GM12878 (cell line): Measurements from ENCODE around the gene GRB10. TPM values are rescaled to one million over a fixed set of nuclear protein-coding genes. Genes with fewer than 3 reads are reported as not detected.

ENCODE experiments used
- ATAC-seq: fragments of 200-7000 bp; cut with Tn5 transposase; 3 replicates; pipeline ENCODE4 v1.9.1; 2020; ENCODE audit warnings: mild to moderate bottlenecking, moderate library complexity
- BruUV-seq: library from RNA; stranded (reverse); fragments of 400-500 nt; replicated peaks from 2 replicates; lab custom pipeline; 2021; lab: Mats Ljungman, UMichigan
- CTCF ChIA-PET: fragments of 300-600 bp; sonication (Branson Sonifier 250); formaldehyde crosslinking; extraction: SDS; loops from one replicate; lab custom pipeline; 2021; ENCODE audit warnings: inconsistent platforms; lab: Yijun Ruan, JAX
- POLR2A ChIA-PET: fragments of 350-600 bp; formaldehyde crosslinking; extraction: SDS; loops from one replicate; lab custom pipeline; 2021; ENCODE audit warnings: inconsistent platforms; lab: Charles Lee
- RAD21 ChIA-PET: fragments of 300-600 bp; sonication (Branson Sonifier 250); formaldehyde crosslinking; loops from one replicate; lab custom pipeline; 2023; ENCODE audit warnings: antibody characterized with exemption; ENCODE audit not compliant: unreplicated experiment; lab: Charles Lee
- SMC1A ChIA-PET: fragments of 300-600 bp; sonication (Branson Sonifier 250); formaldehyde crosslinking; loops from one replicate; lab custom pipeline; 2023; ENCODE audit not compliant: unreplicated experiment, uncharacterized antibody; lab: Charles Lee
- DNase-seq: peaks from one replicate; pipeline ENCODE4 v3.0.0-alpha.2; 2011; ENCODE audit warnings: low read depth, low spot score
- FAIRE-seq: peaks from 3 replicates; lab custom pipeline; 2011; peaks lifted over from hg19 to GRCh38; lab: Jason Lieb, UNC
- H2AFZ ChIP-seq: 2 replicates; pipeline ENCODE4 v1.6.0; 2011; ENCODE audit warnings: low read depth, low read length, control low read depth; ENCODE audit not compliant: control insufficient read depth
- H3K27ac ChIP-seq: 2 replicates; pipeline ENCODE4 v1.5.1; 2011; ENCODE audit warnings: control low read depth; ENCODE audit not compliant: control insufficient read depth, insufficient read depth
- H3K27me3 ChIP-seq, 2 experiments: replicated peaks in 1 of 2; 2 replicates each; pipeline versions ENCODE4 v1.6.0 to v1.6.1; 2011; ENCODE audit warnings: low read length in 1 of 2; ENCODE audit not compliant: control insufficient read depth in 2 of 2, insufficient read depth in 2 of 2
- H3K36me3 ChIP-seq, 2 experiments: 2 replicates each; pipeline ENCODE4 v1.5.1; 2011; ENCODE audit warnings: low read length in 1 of 2; ENCODE audit not compliant: control insufficient read depth in 2 of 2, insufficient read depth in 2 of 2
- H3K4me1 ChIP-seq: 2 replicates; pipeline ENCODE4 v1.6.1; 2011; ENCODE audit warnings: mild to moderate bottlenecking, low read length, moderate library complexity, mixed read lengths; ENCODE audit not compliant: control insufficient read depth, insufficient read depth
- H3K4me2 ChIP-seq: 2 replicates; pipeline ENCODE4 v1.6.0; 2011; ENCODE audit warnings: control low read depth; ENCODE audit not compliant: control insufficient read depth, insufficient read depth
- H3K4me3 ChIP-seq: fragments of 200-600 bp; sonication (generic); 2 replicates; pipeline ENCODE4 v1.5.1; 2016
- H3K79me2 ChIP-seq: 2 replicates; pipeline ENCODE4 v1.6.0; 2011; ENCODE audit warnings: low read length; ENCODE audit not compliant: control insufficient read depth, insufficient read depth
- H3K9ac ChIP-seq: 2 replicates; pipeline ENCODE4 v1.8.0; 2011; ENCODE audit warnings: low read length, control low read depth, mixed read lengths; ENCODE audit not compliant: control insufficient read depth, insufficient read depth
- H3K9me3 ChIP-seq: replicated peaks from 3 replicates; pipeline ENCODE4 v1.5.1; 2011; ENCODE audit warnings: mild to moderate bottlenecking, low read length; ENCODE audit not compliant: control insufficient read depth, insufficient read depth
- H4K20me1 ChIP-seq: 2 replicates; pipeline ENCODE4 v1.6.0; 2011; ENCODE audit not compliant: control insufficient read depth, insufficient read depth
- BCLAF1 ChIP-seq: fragments of 450-650 bp; IDR thresholded peaks from 2 replicates; pipeline ENCODE4 v1.6.1; 2017; ENCODE audit warnings: antibody characterized with exemption, mild to moderate bottlenecking, moderate library complexity
- LARP7 ChIP-seq: fragments of 450-650 bp; IDR thresholded peaks from 2 replicates; pipeline ENCODE4 v1.6.1; 2017; ENCODE audit warnings: mild to moderate bottlenecking
- MAX ChIP-seq: IDR thresholded peaks from 2 replicates; pipeline ENCODE4 v1.6.1; 2012; ENCODE audit warnings: low read depth, low read length, improper control_type of control experiment
- POLR2A ChIP-seq: IDR thresholded peaks from 2 replicates; pipeline ENCODE4 v1.6.1; 2011; ENCODE audit warnings: low read depth, mild to moderate bottlenecking, low read length
- POLR2AphosphoS2 ChIP-seq: IDR thresholded peaks from 2 replicates; pipeline ENCODE4 v1.6.1; 2011; ENCODE audit warnings: low read depth, mild to moderate bottlenecking, low read length, improper control_type of control experiment, moderate library complexity
- POU2F2 ChIP-seq: IDR thresholded peaks from 3 replicates; pipeline ENCODE4 v1.6.1; 2011; ENCODE audit warnings: low read depth, mild to moderate bottlenecking, low read length, borderline replicate concordance
- SIN3A ChIP-seq: IDR thresholded peaks from 2 replicates; pipeline ENCODE4 v1.6.1; 2012; ENCODE audit warnings: low read depth, low read length, improper control_type of control experiment
- SREBF1 ChIP-seq: IDR thresholded peaks from 2 replicates; pipeline ENCODE4 v1.6.1; 2012; ENCODE audit warnings: mild to moderate bottlenecking, low read length
- TCF12 ChIP-seq: IDR thresholded peaks from 2 replicates; pipeline ENCODE4 v1.6.1; 2011; ENCODE audit warnings: low read depth, mild to moderate bottlenecking, low read length
- WRNIP1 ChIP-seq: IDR thresholded peaks from 2 replicates; pipeline ENCODE4 v1.6.1; 2011; ENCODE audit warnings: low read depth, low read length, improper control_type of control experiment, borderline replicate concordance
- ZBTB4 ChIP-seq: fragments of 450-650 bp; formaldehyde crosslinking; IDR thresholded peaks from 2 replicates; pipeline ENCODE4 v1.4.0; 2022; ENCODE audit warnings: mild to moderate bottlenecking, moderate library complexity
- WGBS: methylation state at CpG from one replicate; pipeline ENCODE4 v1.1.6; 2016; ENCODE audit warnings: low lambda C conversion rate; ENCODE audit not compliant: insufficient replicate concordance, insufficient coverage; ENCODE audit errors: missing lambda C conversion rate; 5-methylcytosine and 5-hydroxymethylcytosine counted together
- in situ Hi-C: fragments of 300-500 bp; cut with MboI; formaldehyde crosslinking; loops from 9 replicates; pipeline ENCODE4 v1.14.3; 2018; ENCODE audit warnings: mixed read lengths
- intact Hi-C: fragments of 100-400 bp; cut with micrococcal nuclease; formaldehyde crosslinking; loops from one replicate; pipeline ENCODE4 v1.14.2; 2022; ENCODE audit not compliant: unreplicated experiment
- polyA plus RNA-seq, 11 experiments: library from polyadenylated mRNA; depleted of rRNA in 4 of 11; unstranded in 6 of 11; stranded (reverse) in 5 of 11; fragments of >200 nt; fragmentation: Nextera tagmentation in 4 of 11; fragmentation: Illumina TruSeq in 1 of 11; extraction: Ambion mirVana in 4 of 11; extraction: Trizol in 1 of 11; gene quantifications; 1 replicate in 1 of 11; 2 replicates in 10 of 11; pipeline versions ENCODE4 v1.2.1 to v1.2.3, GENCODE V29; 2011 to 2016; ENCODE audit warnings: inconsistent platforms in 2 of 11, missing spikeins in 2 of 11, low read depth in 1 of 11
- total RNA-seq, 4 experiments: library from RNA; depleted of rRNA in 3 of 4; stranded (reverse); fragments of >200 nt in 3 of 4; fragmentation: Illumina TruSeq in 1 of 4; extraction: Trizol in 1 of 4; gene quantifications; 2 replicates each; pipeline versions ENCODE4 v1.2.1 to v1.2.3, GENCODE V29; 2013 to 2021

The GRB10 gene
- total and polyA plus RNA-seq, 10 of the 15 experiments (the other 5 are each of a cell fraction or from before 2014, with no cell fraction given) = 0.04 to 0.33 TPM; not detected in 8

- TF ChIP-seq BCLAF1 (no peak), SREBF1 (no peak), MAX (no peak)
- in situ Hi-C loops = no loop called here
- FAIRE-seq (no peak), ATAC-seq (no peak), DNase-seq (no peak)
- Histone ChIP-seq H4K20me1 (no peaks in the 10 kb centered on the region), H3K36me3 (no peaks in the 10 kb centered on the region), H3K27me3 (no peaks in the 10 kb centered on the region; a peak in 1 of 4 replicates), H2AFZ (no peak overlapping the region), H3K4me2 (no peak overlapping the region), H3K9ac (no peak overlapping the region), H3K4me1 (no peaks in the 10 kb centered on the region), H3K79me2 (no peaks in the 10 kb centered on the region), H3K27ac (no peak overlapping the region), H3K9me3 (no peaks in the 10 kb centered on the region), H3K4me3 (no peak overlapping the region)
- ChIA-PET SMC1A (no interaction called here), RAD21 (no interaction called here), POLR2A (no interaction called here), CTCF (no interaction called here)
- WGBS = 59% methylated on average over 4 of the region's 4 CpGs
- intact Hi-C loops = no loop called here
- no TSS peak for BruUV-seq
These were observed 65.5 kb downstream of the GRB10 start for GRCh38 chr7:50717181-50717580.

GRCh38 chr7:50714857-50715256, 67.8 kb downstream of the GRB10 start:
- no peaks in the 10 kb centered on the region for H3K36me3 ChIP-seq
- peaks cover 0 to 2% of the 10 kb centered on the region in 2 experiments; a peak in 1 of 4 replicates for H3K27me3 ChIP-seq
- no TSS peak for BruUV-seq
- no peak overlapping the region for H3K27ac ChIP-seq
- H3K79me2 ChIP-seq = no peaks in the 10 kb centered on the region
- FAIRE-seq (no peak), ATAC-seq (no peak), DNase-seq (no peak)
- CTCF ChIA-PET = interaction anchor here (0.6 kb wide), 1 partner anchor 155 kb away, joined by 3 read pairs; no protein-coding TSS in a partner anchor
- H4K20me1 ChIP-seq = no peaks in the 10 kb centered on the region
- no peak overlapping the region for H3K4me2 ChIP-seq
- no peak overlapping the region for H3K4me3 ChIP-seq
- no peak overlapping the region for H3K9ac ChIP-seq
- H3K4me1 ChIP-seq = no peaks in the 10 kb centered on the region
- H3K9me3 ChIP-seq = no peaks in the 10 kb centered on the region
- in situ Hi-C loops (no loop called here), intact Hi-C loops (no loop called here)
- H2AFZ ChIP-seq = no peak overlapping the region
- WGBS = 28% methylated on average over 4 of the region's 4 CpGs
- RAD21 ChIA-PET = no interaction called here
- POLR2A ChIA-PET = no interaction called here
- SMC1A ChIA-PET = no interaction called here
- TF ChIP-seq POLR2AphosphoS2 (no peak), SIN3A (no peak), POU2F2 (no peak), WRNIP1 (no peak), ZBTB4 (CRISPR knock-in tag) (no peak), POLR2A (no peak), TCF12 (no peak), LARP7 (no peak)
